ENCODE measurements around the gene TEX19.

TEX19 gene

DNA sequence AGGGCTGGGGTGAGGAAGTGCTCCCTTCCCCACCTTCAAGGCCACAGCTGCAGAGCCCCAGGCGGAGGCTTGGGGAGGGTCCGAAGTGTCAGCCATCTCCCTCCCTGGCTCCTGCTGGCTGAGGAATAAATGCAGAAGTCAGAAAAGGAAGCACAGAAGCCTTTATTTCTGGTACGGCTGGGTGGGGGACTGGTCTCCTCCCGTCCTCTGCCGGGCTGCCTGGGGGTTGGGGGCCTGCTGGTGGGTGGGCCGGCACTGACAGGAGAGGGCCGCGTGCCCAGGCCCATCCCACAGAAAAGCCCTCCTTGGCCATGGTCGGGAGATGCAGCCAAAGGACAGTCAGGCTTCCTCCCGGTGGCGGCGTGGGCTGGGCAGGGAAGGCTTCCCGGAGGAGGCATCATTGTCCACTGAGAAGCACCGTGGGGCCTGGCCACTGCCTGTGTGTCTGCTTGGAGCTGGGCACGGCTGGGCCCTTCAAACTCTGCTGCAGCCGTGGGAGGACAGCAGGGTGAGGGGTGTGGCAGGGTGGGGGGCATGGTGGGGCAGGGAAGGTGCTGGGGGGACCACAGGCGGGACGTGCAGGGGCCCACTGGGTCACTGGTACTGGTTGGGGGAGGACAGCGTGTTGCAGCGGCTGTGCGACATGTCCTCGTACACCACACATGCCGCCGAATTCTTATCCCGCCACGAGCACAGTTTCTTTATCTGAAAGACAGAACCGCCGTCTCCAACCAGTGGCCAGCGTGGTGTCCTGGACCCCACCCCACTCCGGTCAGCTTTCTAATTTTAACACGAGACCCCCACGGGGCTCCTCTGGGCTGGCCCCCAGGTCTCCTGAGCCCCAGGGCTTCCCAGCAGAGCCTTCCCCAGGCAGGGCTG lies 44.1 kb upstream of the TEX19 start:
- no peak for DNase-seq (ENCODE audit: low read depth)
- TF ChIP-seq, protein P1, sequence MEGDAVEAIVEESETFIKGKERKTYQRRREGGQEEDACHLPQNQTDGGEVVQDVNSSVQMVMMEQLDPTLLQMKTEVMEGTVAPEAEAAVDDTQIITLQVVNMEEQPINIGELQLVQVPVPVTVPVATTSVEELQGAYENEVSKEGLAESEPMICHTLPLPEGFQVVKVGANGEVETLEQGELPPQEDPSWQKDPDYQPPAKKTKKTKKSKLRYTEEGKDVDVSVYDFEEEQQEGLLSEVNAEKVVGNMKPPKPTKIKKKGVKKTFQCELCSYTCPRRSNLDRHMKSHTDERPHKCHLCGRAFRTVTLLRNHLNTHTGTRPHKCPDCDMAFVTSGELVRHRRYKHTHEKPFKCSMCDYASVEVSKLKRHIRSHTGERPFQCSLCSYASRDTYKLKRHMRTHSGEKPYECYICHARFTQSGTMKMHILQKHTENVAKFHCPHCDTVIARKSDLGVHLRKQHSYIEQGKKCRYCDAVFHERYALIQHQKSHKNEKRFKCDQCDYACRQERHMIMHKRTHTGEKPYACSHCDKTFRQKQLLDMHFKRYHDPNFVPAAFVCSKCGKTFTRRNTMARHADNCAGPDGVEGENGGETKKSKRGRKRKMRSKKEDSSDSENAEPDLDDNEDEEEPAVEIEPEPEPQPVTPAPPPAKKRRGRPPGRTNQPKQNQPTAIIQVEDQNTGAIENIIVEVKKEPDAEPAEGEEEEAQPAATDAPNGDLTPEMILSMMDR (IDR thresholded peaks at IDR 0.05; ENCODE audit: low read depth, low read length, missing control alignments), result no peak

DNA sequence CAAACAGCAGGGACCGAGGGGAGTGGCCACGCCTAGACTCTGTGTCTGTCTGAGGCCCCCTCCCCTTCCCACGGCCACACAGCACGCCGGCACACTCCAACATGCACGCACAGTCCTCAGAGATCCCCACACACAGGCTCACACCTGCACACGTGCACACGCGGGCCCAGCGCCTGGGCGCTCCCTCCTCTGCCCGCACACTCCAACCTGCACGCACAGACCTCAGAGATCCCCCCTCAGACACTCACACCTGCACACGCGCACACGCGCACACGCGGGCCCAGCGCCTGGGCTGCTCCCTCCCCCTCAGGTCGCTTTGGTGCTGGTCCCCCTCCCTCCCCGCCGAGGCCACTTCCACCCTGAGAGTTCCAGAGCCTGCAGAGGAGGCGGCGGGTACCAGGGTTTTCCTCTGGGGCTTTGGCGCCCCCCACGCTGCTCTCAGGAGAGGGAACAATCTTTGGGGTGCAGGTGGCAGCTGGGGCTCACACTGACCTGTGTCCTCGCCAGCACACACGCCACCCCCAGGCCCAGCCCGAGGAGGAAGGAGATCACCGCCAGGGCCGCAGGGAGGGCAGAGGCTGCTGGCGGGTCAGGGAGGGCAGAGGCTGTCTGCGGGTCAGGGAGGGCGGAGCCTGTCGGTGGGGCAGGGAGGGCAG lies 43.2 kb upstream of the TEX19 start:
- DNase-seq (ENCODE audit: low read depth), result no peak
- H3K4me3 ChIP-seq (ENCODE audit: low read depth, low read length), result no peak overlapping the region
- TF ChIP-seq, protein P1 (IDR thresholded peaks at IDR 0.05; ENCODE audit: low read depth, low read length, missing control alignments), result no peak

More for the DNA sequence above, 44.1 kb upstream of the TEX19 start:
- H3K4me3 ChIP-seq (ENCODE audit: low read depth, low read length), result no peak overlapping the region

DNA sequence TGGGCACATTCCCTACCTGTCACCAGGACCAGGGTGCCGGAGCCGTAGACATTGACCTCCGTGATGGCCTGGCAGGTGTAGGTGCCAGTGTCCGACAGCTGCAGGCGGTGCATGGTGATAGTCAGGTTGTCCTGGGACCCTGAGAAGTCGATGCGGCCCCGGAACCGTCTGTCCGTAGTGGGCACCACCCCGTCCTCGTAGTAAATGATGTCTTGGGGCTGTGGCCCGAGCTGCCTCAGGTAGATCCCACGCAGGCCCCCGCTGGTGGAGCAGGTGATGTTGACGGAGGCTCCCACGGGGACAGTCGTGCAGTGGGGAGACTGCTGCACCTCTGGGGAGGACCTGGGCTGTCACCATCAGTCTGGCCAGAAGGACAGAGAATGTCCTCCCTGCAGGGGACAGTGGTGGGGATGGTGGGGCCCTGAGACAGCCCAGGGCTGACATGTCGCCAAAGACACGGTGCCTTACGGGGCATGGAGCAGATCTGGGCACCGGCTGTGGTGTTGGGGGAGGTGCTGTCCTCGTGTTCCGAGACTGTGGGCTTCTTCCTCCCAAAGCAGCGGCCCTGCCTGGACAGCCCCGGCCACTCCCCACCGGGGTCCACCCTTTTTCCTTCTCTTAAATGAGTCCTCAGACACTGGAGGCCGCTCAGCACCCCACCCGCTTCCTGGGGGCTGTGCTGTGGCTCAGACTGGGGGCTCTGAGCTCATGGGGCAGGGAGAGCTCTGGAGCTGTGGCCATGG lies 42.2 kb upstream of the TEX19 start:
- no peak overlapping the region for H3K4me3 ChIP-seq (ENCODE audit: low read depth, low read length)
- TF ChIP-seq, protein P1 (IDR thresholded peaks at IDR 0.05; ENCODE audit: low read depth, low read length, missing control alignments), result no peak
- DNase-seq (ENCODE audit: low read depth), result no peak

DNA sequence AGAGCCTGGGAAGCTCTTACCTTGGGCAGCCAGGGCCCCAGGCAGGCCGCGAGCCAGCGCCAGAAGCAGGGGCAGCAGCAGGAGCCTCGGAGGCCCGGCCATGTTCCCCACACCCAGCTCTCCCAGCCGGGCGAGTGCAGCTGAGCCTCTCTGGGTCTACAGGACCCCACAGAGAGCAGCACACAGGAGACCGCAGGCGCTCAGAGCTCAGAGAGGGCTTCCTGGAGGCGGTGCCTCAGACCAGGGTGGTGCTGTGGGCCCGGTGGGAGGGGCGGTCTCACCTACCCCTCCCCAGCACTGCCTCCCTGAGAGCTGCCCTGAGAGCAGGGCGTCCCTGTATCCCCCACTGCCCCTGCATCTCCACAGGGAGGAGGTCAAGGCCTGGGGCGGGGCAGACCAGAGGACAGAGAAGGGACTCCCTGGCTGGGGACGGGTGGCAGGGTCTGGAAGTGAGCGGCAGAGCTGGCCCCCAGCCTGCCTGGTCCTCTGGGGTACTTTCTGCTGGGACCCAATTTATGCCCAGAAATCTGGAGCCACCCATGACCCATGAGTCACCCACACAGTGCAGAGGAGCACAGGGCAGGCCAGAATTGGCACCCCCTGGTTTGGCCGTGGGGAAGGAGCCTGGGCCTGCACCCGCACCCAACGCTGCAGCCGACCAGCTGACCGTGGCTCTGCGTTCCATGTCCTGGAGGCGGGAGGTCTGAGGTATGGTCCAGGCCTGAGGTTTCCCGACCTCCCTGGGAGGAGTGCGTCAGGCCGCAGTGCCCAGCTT lies 41.5 kb upstream of the TEX19 start, which contains the start of gene CD7:
Gene CD7 (minus strand): TSS at position 215 of the 775 bp plus-strand sequence. CDS start 113 bp downstream, at position 102.
- no peak for DNase-seq (ENCODE audit: low read depth)
- no peak within 1 kb of the TSS for H3K4me3 ChIP-seq (ENCODE audit: low read depth, low read length)
- TF ChIP-seq, protein P1 (IDR thresholded peaks at IDR 0.05; ENCODE audit: low read depth, low read length, missing control alignments), result no peak

DNA sequence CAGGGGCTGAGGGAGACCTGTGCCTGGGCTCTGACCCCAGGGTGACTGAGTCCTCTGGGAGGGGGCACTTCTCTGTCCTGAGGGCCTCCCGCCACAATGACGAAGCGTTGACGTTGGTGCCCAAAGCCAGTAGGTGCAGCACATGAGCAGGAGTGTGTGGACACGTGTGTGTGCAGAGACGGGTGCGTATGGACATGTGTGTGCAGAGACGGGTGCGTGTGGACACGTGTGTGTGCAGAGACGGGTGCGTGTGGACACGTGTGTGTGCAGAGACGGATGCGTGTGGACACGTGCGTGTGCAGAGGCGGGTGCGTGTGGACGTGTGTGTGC lies 40.9 kb upstream of the TEX19 start:
- DNase-seq (ENCODE audit: low read depth), result no peak
- no peak overlapping the region for H3K4me3 ChIP-seq (ENCODE audit: low read depth, low read length)
- TF ChIP-seq, protein P1 (IDR thresholded peaks at IDR 0.05; ENCODE audit: low read depth, low read length, missing control alignments), result no peak

Data from GM12864 (cell line).